ENCODE results near the gene GNAI2.
"Not testable (repeated sequence)": the region's sequence is repeated elsewhere in the genome, so short reads cannot be mapped to it uniquely, and the experiment has no call there.

Gene GNAI2

DNA sequence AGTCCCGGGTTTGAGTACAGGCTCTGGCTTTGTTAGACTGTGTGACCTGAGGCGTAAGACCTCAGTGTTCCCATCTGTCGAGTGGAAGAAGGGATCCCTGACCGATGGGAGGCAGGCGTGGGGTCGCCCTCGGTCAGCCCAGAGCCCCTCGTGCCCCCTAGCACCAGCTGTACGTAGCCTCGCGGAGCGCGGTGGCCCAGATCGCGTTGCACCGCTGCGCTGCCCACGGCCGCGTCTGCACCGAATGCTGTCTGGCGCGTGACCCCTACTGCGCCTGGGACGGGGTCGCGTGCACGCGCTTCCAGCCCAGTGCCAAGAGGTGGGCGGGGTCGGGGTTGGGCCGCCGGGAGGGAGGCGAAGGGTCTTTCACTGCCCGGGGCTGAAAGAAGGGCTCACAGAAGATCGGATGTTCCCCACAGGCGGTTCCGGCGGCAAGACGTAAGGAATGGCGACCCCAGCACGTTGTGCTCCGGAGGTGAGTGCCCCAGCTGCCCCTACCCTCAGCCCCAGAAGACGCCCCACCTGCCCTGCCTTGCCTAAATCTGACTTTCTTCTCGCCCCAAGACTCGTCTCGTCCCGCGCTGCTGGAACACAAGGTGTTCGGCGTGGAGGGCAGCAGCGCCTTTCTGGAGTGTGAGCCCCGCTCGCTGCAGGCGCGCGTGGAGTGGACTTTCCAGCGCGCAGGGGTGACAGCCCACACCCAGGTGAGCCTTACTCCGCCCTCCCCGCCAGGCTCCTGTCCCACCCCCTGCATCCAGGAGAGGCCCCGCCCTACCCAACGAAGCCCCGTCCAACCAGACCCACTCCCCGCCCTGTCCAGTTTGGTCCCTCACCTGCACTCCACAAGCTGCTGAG, 39.4 kb downstream of the GNAI2 start:
- H3K27ac ChIP-seq = no peak overlapping the region
- TF ChIP-seq ZFX (IDR thresholded peaks at IDR 0.05; ENCODE audit: borderline replicate concordance) (no peak), CTCF (IDR thresholded peaks at IDR 0.05) (no peak)

DNA sequence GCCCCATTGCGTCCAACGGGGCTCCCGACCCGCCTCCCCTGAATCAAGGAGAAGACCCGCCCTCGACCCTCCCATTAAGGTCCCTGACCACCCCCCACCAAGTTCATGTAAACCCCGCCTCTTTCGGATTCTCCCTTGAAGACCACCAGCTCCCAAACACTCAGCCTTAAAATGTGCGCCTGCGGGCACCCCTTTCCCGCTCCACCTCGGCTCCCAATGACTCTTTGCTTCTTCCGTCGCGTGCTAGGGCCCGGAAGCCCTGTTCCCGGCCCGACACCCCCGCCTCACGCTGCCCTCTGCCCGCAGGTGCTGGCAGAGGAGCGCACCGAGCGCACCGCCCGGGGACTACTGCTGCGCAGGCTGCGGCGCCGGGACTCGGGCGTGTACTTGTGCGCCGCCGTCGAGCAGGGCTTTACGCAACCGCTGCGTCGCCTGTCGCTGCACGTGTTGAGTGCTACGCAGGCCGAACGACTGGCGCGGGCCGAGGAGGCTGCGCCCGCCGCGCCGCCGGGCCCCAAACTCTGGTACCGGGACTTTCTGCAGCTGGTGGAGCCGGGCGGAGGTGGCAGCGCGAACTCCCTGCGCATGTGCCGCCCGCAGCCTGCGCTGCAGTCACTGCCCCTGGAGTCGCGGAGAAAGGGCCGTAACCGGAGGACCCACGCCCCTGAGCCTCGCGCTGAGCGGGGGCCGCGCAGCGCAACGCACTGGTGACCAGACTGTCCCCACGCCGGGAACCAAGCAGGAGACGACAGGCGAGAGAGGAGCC, 40.2 kb downstream of the GNAI2 start:
- no peak overlapping the region for H3K27ac ChIP-seq
- TF ChIP-seq CTCF (IDR thresholded peaks at IDR 0.05) (no peak), ZFX (IDR thresholded peaks at IDR 0.05; ENCODE audit: borderline replicate concordance) (no peak)

DNA sequence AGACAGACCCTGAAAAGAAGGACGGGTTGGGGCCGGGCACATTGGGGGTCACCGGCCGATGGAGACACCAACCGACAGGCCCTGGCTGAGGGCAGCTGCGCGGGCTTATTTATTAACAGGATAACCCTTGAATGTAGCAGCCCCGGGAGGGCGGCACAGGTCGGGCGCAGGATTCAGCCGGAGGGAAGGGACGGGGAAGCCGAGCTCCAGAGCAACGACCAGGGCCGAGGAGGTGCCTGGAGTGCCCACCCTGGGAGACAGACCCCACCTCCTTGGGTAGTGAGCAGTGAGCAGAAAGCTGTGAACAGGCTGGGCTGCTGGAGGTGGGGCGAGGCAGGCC, 40.7 kb downstream of the GNAI2 start:
- no peak overlapping the region for H3K27ac ChIP-seq
- TF ChIP-seq CTCF (IDR thresholded peaks at IDR 0.05) (no peak), ZFX (IDR thresholded peaks at IDR 0.05; ENCODE audit: borderline replicate concordance) (no peak)

DNA sequence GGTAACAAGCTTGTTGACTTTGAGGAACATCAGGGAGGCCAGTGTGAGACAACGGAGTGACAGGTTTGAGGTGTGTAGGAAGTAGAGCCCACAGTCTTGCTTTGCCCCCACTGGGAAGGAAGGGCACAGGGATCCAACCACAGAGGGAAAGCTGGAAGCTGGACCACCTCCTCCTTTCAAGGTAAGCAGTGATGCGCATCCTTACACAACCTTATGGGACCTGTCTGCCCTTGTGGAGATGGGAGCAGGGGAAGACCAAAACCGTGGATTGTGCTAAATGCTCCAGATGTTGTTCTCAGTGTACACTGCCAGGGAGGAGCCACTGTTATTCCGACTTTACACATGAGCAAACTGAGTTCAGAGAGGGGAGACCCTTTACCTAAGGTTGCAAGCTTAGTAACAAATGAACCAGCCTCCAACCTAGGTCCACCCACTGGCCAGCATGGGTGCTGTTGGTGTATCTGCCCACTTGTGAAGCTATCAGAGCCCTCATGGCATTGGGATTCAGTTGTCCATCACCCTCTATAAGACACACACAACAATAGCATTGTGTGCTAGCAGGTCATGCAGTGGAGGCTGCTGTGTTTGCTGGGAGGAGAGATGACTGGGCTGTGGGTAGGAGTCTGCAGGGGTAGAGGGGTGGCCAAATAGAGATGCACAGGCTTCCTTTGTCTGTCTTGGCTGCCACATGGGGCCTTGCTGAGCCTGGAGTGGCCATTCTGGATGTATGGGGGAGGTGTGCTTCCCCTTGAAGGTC, 42.3 kb downstream of the GNAI2 start:
- TF ChIP-seq ZFX (IDR thresholded peaks at IDR 0.05; ENCODE audit: borderline replicate concordance) = no peak
- no peak for TF ChIP-seq CTCF (IDR thresholded peaks at IDR 0.05)
- no peak overlapping the region for H3K27ac ChIP-seq

DNA sequence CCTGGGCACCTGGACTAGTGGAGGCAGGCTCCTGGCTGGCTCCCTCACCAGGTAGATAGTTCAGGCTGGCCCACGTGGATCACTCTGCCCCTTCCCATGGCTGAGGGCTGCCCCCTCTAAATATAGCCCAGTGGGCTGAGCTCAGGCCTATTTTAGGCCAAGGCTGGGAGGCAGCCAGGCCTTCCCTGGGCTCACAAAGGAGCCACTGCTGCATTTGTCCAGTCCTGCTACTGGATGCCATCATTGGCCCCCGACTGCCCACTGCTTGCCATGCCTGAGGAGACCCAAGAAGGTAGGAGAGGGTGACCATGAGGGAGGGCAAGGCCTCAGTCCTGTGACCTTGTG, 42.8 kb downstream of the GNAI2 start, which contains the start of gene LSMEM2:
Gene LSMEM2 (plus strand): TSS at position 208 of the 345 bp plus-strand sequence. CDS start 27 bp downstream, at position 235.
- H3K27ac ChIP-seq = no peak within 1 kb of the TSS
- no peak for TF ChIP-seq ZFX (IDR thresholded peaks at IDR 0.05; ENCODE audit: borderline replicate concordance)
- TF ChIP-seq CTCF (IDR thresholded peaks at IDR 0.05) = no peak

DNA sequence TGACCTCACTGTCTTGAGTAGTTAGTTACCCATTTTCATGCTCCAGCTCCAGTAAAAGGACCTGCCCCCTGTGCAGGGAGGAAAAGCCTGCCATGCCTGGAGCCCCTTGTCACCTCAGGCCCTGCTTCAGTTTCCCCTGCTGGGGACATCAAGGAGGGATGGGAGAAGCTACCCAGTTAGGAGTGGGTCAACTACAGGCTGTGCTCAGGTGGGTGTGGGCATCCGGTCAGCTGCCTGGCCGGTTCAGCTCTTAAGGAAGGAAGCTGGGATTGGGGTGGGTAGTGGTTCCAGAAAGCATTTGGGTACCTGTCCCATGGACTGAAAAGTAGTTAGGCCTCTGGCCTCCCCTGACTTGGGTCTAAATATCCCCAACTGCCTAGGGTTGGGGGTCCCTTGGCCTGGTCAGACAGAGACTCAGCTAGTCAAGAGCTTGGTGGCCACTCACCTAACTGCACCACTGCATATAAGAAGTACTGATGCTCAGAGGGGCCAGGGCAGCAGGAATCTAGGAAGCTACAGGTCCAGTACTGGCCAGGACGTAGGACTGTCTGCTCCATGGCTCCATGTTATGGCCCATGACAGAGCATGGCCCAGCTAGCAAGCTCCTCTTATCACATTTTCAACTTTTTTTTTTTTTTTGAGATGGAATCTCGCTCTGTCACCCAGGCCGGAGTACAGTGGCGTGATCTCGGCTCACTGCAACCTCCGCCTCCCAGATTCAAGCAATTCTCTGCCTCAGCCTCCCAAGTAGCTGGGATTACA, 43.4 kb downstream of the GNAI2 start:
- no peak for TF ChIP-seq CTCF (IDR thresholded peaks at IDR 0.05)
- TF ChIP-seq ZFX (IDR thresholded peaks at IDR 0.05; ENCODE audit: borderline replicate concordance) = no peak
- H3K27ac ChIP-seq = no peak overlapping the region

DNA sequence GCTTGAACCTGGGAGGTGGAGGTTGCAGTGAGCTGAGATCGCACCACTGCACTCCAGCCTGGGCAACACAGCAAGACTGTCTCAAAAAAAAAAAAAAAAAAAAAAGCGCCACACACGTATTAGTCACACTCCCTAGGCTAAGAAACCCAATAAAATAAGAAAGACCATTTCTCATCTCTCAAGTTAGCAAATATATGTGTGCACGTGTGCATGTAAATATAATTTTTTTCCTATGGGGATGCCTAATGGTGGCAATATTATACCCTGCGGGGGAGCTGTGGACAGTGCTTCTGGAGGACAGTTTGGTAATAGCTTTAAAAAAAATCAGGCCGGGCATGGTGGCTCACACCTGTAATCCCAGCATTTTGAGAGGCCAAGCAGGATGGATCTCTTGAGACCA, 48.1 kb downstream of the GNAI2 start:
- H3K27ac ChIP-seq = not testable (repeated sequence)
